K562 (cell line): ENCODE data around the gene USB1. TPM values are rescaled to one million over a fixed set of nuclear protein-coding genes. Genes with fewer than 3 reads are reported as not detected.

Source experiments
- CXXC5 ChIP-seq: fragments of 250-450 bp; sonication (Bioruptor Pico); IDR thresholded peaks from 2 replicates; pipeline ENCODE4 v1.8.0; 2022; ENCODE audit warnings: inconsistent platforms, mild to moderate bottlenecking, moderate library complexity
- ELK3 ChIP-seq: fragments of 450-650 bp; formaldehyde crosslinking; IDR thresholded peaks from 2 replicates; pipeline ENCODE4 v1.4.0; 2020; ENCODE audit warnings: mild to moderate bottlenecking
- ETV6 ChIP-seq, 3 experiments: fragments of 150-350 bp in 1 of 3; sonication (generic) in 1 of 3; formaldehyde crosslinking in 1 of 3; IDR thresholded peaks; 2 replicates each; pipeline versions ENCODE4 v1.6.1 to v1.8.0; 2014 to 2022; ENCODE audit warnings: borderline replicate concordance in 2 of 3, low read depth in 2 of 3, antibody characterized with exemption in 1 of 3, low read length in 1 of 3, mild to moderate bottlenecking in 1 of 3, missing genetic modification reagents in 1 of 3
- FOXK2 ChIP-seq, 2 experiments: fragments of 450-650 bp; IDR thresholded peaks in 1 of 2; conservative IDR thresholded peaks in 1 of 2; 2 replicates each; pipeline ENCODE4 v1.6.1; 2016; ENCODE audit warnings: low read depth in 2 of 2, mild to moderate bottlenecking in 1 of 2
- GTF2E2 ChIP-seq: fragments of 200-800 bp; sonication (Bioruptor generic); IDR thresholded peaks from 2 replicates; pipeline ENCODE4 v1.6.1; 2016; ENCODE audit warnings: missing genetic modification characterization, missing compliant biosample characterization
- GTF2F1 ChIP-seq: IDR thresholded peaks from 2 replicates; pipeline ENCODE4 v1.6.1; 2011; ENCODE audit warnings: low read depth, low read length, improper control_type of control experiment
- HDAC2 ChIP-seq: fragments of 450-650 bp; IDR thresholded peaks from 2 replicates; pipeline ENCODE4 v1.6.1; 2016; ENCODE audit warnings: mild to moderate bottlenecking
- KAT2B ChIP-seq: IDR thresholded peaks from one replicate; pipeline ENCODE4 v1.6.1; 2012; ENCODE audit warnings: low read depth, mild to moderate bottlenecking, control low read depth, inconsistent platforms, low read length, moderate library complexity
- MEIS2 ChIP-seq: fragments of 450-650 bp; IDR thresholded peaks from 2 replicates; pipeline ENCODE4 v1.6.1; 2014; ENCODE audit warnings: mild to moderate bottlenecking; ENCODE audit not compliant: partially characterized antibody
- RBBP5 ChIP-seq: fragments of 200-600 bp; sonication (generic); IDR thresholded peaks from 2 replicates; pipeline ENCODE4 v1.6.1; 2012; ENCODE audit warnings: borderline replicate concordance, mild to moderate bottlenecking, low read length, control low read depth, inconsistent platforms; ENCODE audit not compliant: insufficient read depth, poor library complexity, severe bottlenecking
- RFX5 ChIP-seq: IDR thresholded peaks from 2 replicates; pipeline ENCODE4 v1.6.1; 2011; ENCODE audit warnings: low read depth, mild to moderate bottlenecking, improper control_type of control experiment, low read length
- XRCC3 ChIP-seq: fragments of 450-650 bp; IDR thresholded peaks from 2 replicates; pipeline ENCODE4 v1.6.1; 2017; ENCODE audit warnings: mild to moderate bottlenecking, moderate library complexity
- ZNF280B ChIP-seq: fragments of 250-450 bp; sonication (Bioruptor Pico); IDR thresholded peaks from 2 replicates; pipeline ENCODE4 v1.5.1; 2021; ENCODE audit warnings: mild to moderate bottlenecking
- polyA plus RNA-seq, 8 experiments: library from polyadenylated mRNA; depleted of rRNA in 4 of 8; stranded (reverse) in 5 of 8; unstranded in 3 of 8; fragments of >200 nt; fragmentation: Nextera tagmentation in 2 of 8; fragmentation: Illumina TruSeq in 1 of 8; extraction: Ambion mirVana in 2 of 8; extraction: Trizol in 1 of 8; gene quantifications; 2 replicates each; pipeline versions ENCODE4 v1.2.1 to v1.2.3, GENCODE V29; 2011 to 2014; ENCODE audit warnings: inconsistent platforms in 1 of 8, missing spikeins in 1 of 8
- total RNA-seq, 7 experiments: library from RNA; depleted of rRNA in 6 of 7; stranded (reverse); fragments of >200 nt in 6 of 7; fragmentation: Illumina TruSeq in 2 of 7; extraction: Trizol in 2 of 7; gene quantifications; 2 replicates each; pipeline versions ENCODE4 v1.2.1 to v1.2.3, GENCODE V29; 2011 to 2021; ENCODE audit warnings: low replicate concordance in 1 of 7
- TF ChIP-seq, protein P1 (sequence below), 3 experiments: fragments of 200-800 bp in 1 of 3; sonication (Bioruptor generic) in 1 of 3; sonication (generic) in 1 of 3; formaldehyde crosslinking in 1 of 3; IDR thresholded peaks; 2 replicates each; pipeline versions ENCODE4 v1.6.1 to v1.8.0; 2016 to 2022; ENCODE audit warnings: mild to moderate bottlenecking in 2 of 3, missing compliant biosample characterization in 2 of 3, missing genetic modification characterization in 2 of 3, missing genetic modification reagents in 1 of 3
- TF ChIP-seq, protein P2 (sequence below): sonication (generic); formaldehyde crosslinking; IDR thresholded peaks from 2 replicates; pipeline ENCODE4 v1.8.0; 2022; ENCODE audit warnings: missing genetic modification reagents, mild to moderate bottlenecking, moderate library complexity, borderline replicate concordance
- TF ChIP-seq, protein P3 (sequence below): sonication (generic); formaldehyde crosslinking; IDR thresholded peaks from 2 replicates; pipeline ENCODE4 v1.8.1; 2022; ENCODE audit warnings: missing genetic modification reagents

USB1 gene
- total and polyA plus RNA-seq, 9 of the 15 experiments (the other 6 are each of a cell fraction or from before 2014, with no cell fraction given) = 11.6 to 73.6 (median 19.4) TPM

GRCh38 chr16:57999971-58000705, 1.1 kb upstream of the USB1 start, which contains the start of gene ZNF319 (continued):
- TF ChIP-seq ELK3 (CRISPR knock-in tag) (no peak), GTF2E2 (tag) (peak; percentile 71), RFX5 (no peak), HDAC2 (no peak), MEIS2 (no peak), ZNF280B (CRISPR knock-in tag) (no peak), CXXC5 (CRISPR knock-in tag) (peak; percentile 81), RBBP5 (peak; percentile 43), KAT2B (no peak), ETV6 (IDR thresholded peaks at IDR 0.05; ENCODE audit: borderline replicate concordance in 1 of 2, low read depth in 2 of 2, low read length in 1 of 2) (no peak), ETV6 (CRISPR knock-in tag; IDR thresholded peaks at IDR 0.05; ENCODE audit: borderline replicate concordance) (no peak), FOXK2 (conservative IDR thresholded peaks at IDR 0.05 in 1 of 2, IDR thresholded peaks at IDR 0.05 in 1 of 2; ENCODE audit: low read depth in 2 of 2) (no peak), GTF2F1 (no peak), XRCC3 (no peak)
- TF ChIP-seq, protein P1, sequence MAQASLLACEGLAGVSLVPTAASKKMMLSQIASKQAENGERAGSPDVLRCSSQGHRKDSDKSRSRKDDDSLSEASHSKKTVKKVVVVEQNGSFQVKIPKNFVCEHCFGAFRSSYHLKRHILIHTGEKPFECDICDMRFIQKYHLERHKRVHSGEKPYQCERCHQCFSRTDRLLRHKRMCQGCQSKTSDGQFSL (CRISPR knock-in tag; IDR thresholded peaks at IDR 0.05) = peak; percentile 47; the same call in 1 of the 2 replicates
- TF ChIP-seq, protein P1 (tag; IDR thresholded peaks at IDR 0.05) = no peak
- TF ChIP-seq, protein P2, sequence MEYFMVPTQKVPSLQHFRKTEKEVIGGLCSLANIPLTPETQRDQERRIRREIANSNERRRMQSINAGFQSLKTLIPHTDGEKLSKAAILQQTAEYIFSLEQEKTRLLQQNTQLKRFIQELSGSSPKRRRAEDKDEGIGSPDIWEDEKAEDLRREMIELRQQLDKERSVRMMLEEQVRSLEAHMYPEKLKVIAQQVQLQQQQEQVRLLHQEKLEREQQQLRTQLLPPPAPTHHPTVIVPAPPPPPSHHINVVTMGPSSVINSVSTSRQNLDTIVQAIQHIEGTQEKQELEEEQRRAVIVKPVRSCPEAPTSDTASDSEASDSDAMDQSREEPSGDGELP (CRISPR knock-in tag) = peak; percentile 42; the same call in 1 of the 2 replicates
- TF ChIP-seq, protein P3, sequence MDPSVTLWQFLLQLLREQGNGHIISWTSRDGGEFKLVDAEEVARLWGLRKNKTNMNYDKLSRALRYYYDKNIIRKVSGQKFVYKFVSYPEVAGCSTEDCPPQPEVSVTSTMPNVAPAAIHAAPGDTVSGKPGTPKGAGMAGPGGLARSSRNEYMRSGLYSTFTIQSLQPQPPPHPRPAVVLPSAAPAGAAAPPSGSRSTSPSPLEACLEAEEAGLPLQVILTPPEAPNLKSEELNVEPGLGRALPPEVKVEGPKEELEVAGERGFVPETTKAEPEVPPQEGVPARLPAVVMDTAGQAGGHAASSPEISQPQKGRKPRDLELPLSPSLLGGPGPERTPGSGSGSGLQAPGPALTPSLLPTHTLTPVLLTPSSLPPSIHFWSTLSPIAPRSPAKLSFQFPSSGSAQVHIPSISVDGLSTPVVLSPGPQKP (CRISPR knock-in tag) = no peak
